ENCODE results near the gene APOA1.
"Not testable (repeated sequence)": the region's sequence is repeated elsewhere in the genome, so short reads cannot be mapped to it uniquely, and the experiment has no call there.

Gene APOA1

DNA sequence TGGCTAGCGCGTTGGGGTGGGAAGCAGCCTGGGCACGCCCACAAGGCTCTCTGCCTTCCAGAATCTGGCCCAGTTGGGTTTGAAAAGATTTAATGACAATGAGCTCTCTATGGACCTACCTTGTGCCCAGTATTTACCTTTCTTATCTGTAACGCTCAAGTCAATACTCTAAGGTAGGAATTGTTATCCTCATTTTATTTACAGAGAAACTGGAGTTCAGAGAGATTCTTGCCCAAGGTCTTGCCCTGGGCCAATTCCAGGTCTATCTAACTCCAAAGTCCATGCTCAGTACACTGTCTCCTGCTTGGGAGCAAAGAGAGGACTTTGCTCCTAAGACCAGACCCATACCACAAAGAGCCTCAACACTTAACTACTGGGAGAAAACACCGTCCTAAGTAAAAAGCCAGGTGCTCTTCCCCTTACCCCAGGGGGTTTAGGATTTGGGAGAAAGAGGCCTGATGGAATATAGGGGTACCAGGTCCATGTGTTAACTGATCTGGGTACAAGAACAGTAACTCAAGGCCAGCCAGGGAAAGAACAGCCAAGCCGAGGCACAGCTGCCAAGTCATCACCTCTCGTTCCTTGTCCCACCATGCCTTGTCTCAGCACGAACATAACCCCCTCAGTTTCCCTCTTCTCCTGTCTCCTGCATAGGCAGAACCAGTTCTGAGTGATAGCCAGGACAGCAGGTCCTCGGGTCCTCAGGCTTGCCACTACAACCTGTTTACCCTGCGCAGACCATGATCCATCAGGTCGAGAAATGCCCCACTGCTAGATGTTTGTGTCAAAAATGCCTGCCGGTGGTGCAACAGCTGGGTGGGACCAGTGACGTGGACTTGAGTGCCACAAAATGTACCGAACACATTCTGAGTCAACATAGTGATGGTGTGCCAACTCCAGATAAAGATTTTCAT, 28.9 kb downstream of the APOA1 start:
- H3K27me3 ChIP-seq (ENCODE audit: insufficient read depth, low read depth), result no peaks in the 10 kb centered on the region
- no peaks in the 10 kb centered on the region for H3K36me3 ChIP-seq (ENCODE audit: insufficient read depth)
- no peaks in the 10 kb centered on the region for H3K79me2 ChIP-seq (ENCODE audit: insufficient read depth, low read depth)
- no peak overlapping the region for H2AFZ ChIP-seq (ENCODE audit: low read depth)
- H3K4me3 ChIP-seq (IDR thresholded peaks at IDR 0.05; ENCODE audit: insufficient read depth, low read depth, low read length), result no peak overlapping the region
- TF ChIP-seq, protein P1, sequence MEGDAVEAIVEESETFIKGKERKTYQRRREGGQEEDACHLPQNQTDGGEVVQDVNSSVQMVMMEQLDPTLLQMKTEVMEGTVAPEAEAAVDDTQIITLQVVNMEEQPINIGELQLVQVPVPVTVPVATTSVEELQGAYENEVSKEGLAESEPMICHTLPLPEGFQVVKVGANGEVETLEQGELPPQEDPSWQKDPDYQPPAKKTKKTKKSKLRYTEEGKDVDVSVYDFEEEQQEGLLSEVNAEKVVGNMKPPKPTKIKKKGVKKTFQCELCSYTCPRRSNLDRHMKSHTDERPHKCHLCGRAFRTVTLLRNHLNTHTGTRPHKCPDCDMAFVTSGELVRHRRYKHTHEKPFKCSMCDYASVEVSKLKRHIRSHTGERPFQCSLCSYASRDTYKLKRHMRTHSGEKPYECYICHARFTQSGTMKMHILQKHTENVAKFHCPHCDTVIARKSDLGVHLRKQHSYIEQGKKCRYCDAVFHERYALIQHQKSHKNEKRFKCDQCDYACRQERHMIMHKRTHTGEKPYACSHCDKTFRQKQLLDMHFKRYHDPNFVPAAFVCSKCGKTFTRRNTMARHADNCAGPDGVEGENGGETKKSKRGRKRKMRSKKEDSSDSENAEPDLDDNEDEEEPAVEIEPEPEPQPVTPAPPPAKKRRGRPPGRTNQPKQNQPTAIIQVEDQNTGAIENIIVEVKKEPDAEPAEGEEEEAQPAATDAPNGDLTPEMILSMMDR (conservative IDR thresholded peaks at IDR 0.05; ENCODE audit: low read depth, low read length), result no peak
- H4K20me1 ChIP-seq (ENCODE audit: insufficient read depth), result no peaks in the 10 kb centered on the region
- no peak overlapping the region for H3K4me2 ChIP-seq
- no peak overlapping the region for H3K9ac ChIP-seq
- H3K27ac ChIP-seq, result no peak overlapping the region
- H3K4me1 ChIP-seq (ENCODE audit: low read depth, poor library complexity, severe bottlenecking), result no peaks in the 10 kb centered on the region

GRCh38 chr11:116807601-116808261, 29.7 kb downstream of the APOA1 start:
- Histone ChIP-seq H3K27ac (no peak overlapping the region), H3K9ac (no peak overlapping the region), H3K4me1 (ENCODE audit: low read depth, poor library complexity, severe bottlenecking) (no peaks in the 10 kb centered on the region)

GRCh38 chr11:116804001-116804400, 33.4 kb downstream of the APOA1 start:
- no peak overlapping the region for H3K27ac ChIP-seq
- H4K20me1 ChIP-seq (ENCODE audit: insufficient read depth), result no peaks in the 10 kb centered on the region
- no peaks in the 10 kb centered on the region for H3K4me1 ChIP-seq (ENCODE audit: low read depth, poor library complexity, severe bottlenecking)
- TF ChIP-seq, protein P1 (conservative IDR thresholded peaks at IDR 0.05; ENCODE audit: low read depth, low read length), result no peak
- no peak overlapping the region for H3K4me2 ChIP-seq
- no peak overlapping the region for H3K4me3 ChIP-seq (IDR thresholded peaks at IDR 0.05; ENCODE audit: insufficient read depth, low read depth, low read length)
- no peak overlapping the region for H3K9ac ChIP-seq
- no peaks in the 10 kb centered on the region for H3K79me2 ChIP-seq (ENCODE audit: insufficient read depth, low read depth)
- H3K27me3 ChIP-seq (ENCODE audit: insufficient read depth, low read depth), result no peaks in the 10 kb centered on the region
- no peaks in the 10 kb centered on the region for H3K36me3 ChIP-seq (ENCODE audit: insufficient read depth)
- no peak overlapping the region for H2AFZ ChIP-seq (ENCODE audit: low read depth)

More at GRCh38 chr11:116807601-116808261, 29.7 kb downstream of the APOA1 start:
- Histone ChIP-seq H2AFZ (ENCODE audit: low read depth) (no peak overlapping the region), H3K4me2 (no peak overlapping the region), H4K20me1 (ENCODE audit: insufficient read depth) (no peaks in the 10 kb centered on the region), H3K79me2 (ENCODE audit: insufficient read depth, low read depth) (no peaks in the 10 kb centered on the region), H3K36me3 (ENCODE audit: insufficient read depth) (no peaks in the 10 kb centered on the region), H3K27me3 (ENCODE audit: insufficient read depth, low read depth) (no peaks in the 10 kb centered on the region), H3K4me3 (IDR thresholded peaks at IDR 0.05; ENCODE audit: insufficient read depth, low read depth, low read length) (no peak overlapping the region)
- TF ChIP-seq, protein P1 (conservative IDR thresholded peaks at IDR 0.05; ENCODE audit: low read depth, low read length), result no peak

DNA sequence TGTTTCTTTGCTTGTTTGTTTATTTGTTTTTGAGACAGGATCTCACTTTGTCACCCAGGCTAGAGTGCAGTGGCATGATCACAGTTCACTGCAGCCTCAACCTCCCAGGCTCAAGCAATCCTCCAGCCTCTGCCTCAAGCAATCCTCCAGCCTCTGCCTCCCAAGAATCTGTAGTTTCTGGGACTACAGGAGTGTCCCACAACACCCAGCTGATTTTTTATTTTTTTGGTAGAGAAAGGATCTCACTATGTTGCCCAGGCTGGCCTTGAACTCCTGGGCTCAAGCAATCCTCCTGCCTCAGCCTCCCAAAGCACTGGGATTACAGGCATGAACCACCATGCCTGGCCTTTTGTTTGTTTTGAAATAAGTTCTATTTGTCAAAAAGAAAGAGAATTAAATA, 35.8 kb downstream of the APOA1 start:
- not testable (repeated sequence) for H3K4me1 ChIP-seq (ENCODE audit: low read depth, poor library complexity, severe bottlenecking); H3K36me3 ChIP-seq (ENCODE audit: insufficient read depth); H3K4me2 ChIP-seq; H3K4me3 ChIP-seq (IDR thresholded peaks at IDR 0.05; ENCODE audit: insufficient read depth, low read depth, low read length); H4K20me1 ChIP-seq (ENCODE audit: insufficient read depth); H3K27ac ChIP-seq; H3K27me3 ChIP-seq (ENCODE audit: insufficient read depth, low read depth); H3K9ac ChIP-seq; H3K79me2 ChIP-seq (ENCODE audit: insufficient read depth, low read depth); H2AFZ ChIP-seq (ENCODE audit: low read depth)

All from KMS-11 (cell line).